ENCODE measurements around the gene HOXA7.

The HOXA7 gene

GRCh38 chr7:27123477-27124053, 32.9 kb downstream of the HOXA7 start:
- Histone ChIP-seq H3K27ac (ENCODE audit: low read depth, low read length) (no peak overlapping the region), H3K27me3 (ENCODE audit: control insufficient read depth, low read length) (peaks cover 30% of the 10 kb centered on the region)

GRCh38 chr7:27123007-27123476, 33.4 kb downstream of the HOXA7 start:
- TF ChIP-seq CTCF (IDR thresholded peaks at IDR 0.05; ENCODE audit: low read depth, low read length, poor library complexity, severe bottlenecking): no peak
- no peak for TF ChIP-seq EZH2phosphoT487 (IDR thresholded peaks at IDR 0.05; ENCODE audit: borderline replicate concordance, low read length)
- H3K27me3 ChIP-seq (ENCODE audit: control insufficient read depth, low read length): peaks cover 27% of the 10 kb centered on the region
- no peak overlapping the region for H3K4me2 ChIP-seq (ENCODE audit: low read length)

More at GRCh38 chr7:27123477-27124053, 32.9 kb downstream of the HOXA7 start:
- H3K4me2 ChIP-seq (ENCODE audit: low read length): no peak overlapping the region
- H3K4me1 ChIP-seq (ENCODE audit: control insufficient read depth, low read length): no peaks in the 10 kb centered on the region
- no peak for TF ChIP-seq CTCF (IDR thresholded peaks at IDR 0.05; ENCODE audit: low read depth, low read length, poor library complexity, severe bottlenecking)
- TF ChIP-seq EZH2phosphoT487 (IDR thresholded peaks at IDR 0.05; ENCODE audit: borderline replicate concordance, low read length): no peak
- H3K9me2 ChIP-seq (replicated peaks; ENCODE audit: control insufficient read depth, low read length): no peaks in the 10 kb centered on the region
- H3K36me3 ChIP-seq (ENCODE audit: control insufficient read depth, low read length): no peaks in the 10 kb centered on the region
- no peaks in the 10 kb centered on the region for H3K9me3 ChIP-seq (ENCODE audit: control insufficient read depth, insufficient read depth, low read length)
- H4K20me1 ChIP-seq (ENCODE audit: control insufficient read depth, insufficient read depth, low read depth, low read length): no peaks in the 10 kb centered on the region
- no peaks in the 10 kb centered on the region for H3K79me2 ChIP-seq (ENCODE audit: control insufficient read depth, low read length)
- H3K4me3 ChIP-seq (ENCODE audit: low read length): no peak overlapping the region
- H3F3A ChIP-seq (ENCODE audit: control insufficient read depth, insufficient read depth): no peaks in the 10 kb centered on the region

GRCh38 chr7:27122077-27122910, 34.2 kb downstream of the HOXA7 start:
- Histone ChIP-seq H3F3A (ENCODE audit: control insufficient read depth, insufficient read depth) (no peaks in the 10 kb centered on the region), H3K27ac (ENCODE audit: low read depth, low read length) (no peak overlapping the region), H3K9me3 (ENCODE audit: control insufficient read depth, insufficient read depth, low read length) (no peaks in the 10 kb centered on the region), H3K36me3 (ENCODE audit: control insufficient read depth, low read length) (no peaks in the 10 kb centered on the region), H3K4me3 (ENCODE audit: low read length) (no peak overlapping the region), H3K4me1 (ENCODE audit: control insufficient read depth, low read length) (no peaks in the 10 kb centered on the region), H3K4me2 (ENCODE audit: low read length) (no peak overlapping the region), H4K20me1 (ENCODE audit: control insufficient read depth, insufficient read depth, low read depth, low read length) (no peaks in the 10 kb centered on the region), H3K9me2 (replicated peaks; ENCODE audit: control insufficient read depth, low read length) (no peaks in the 10 kb centered on the region), H3K79me2 (ENCODE audit: control insufficient read depth, low read length) (no peaks in the 10 kb centered on the region), H3K27me3 (ENCODE audit: control insufficient read depth, low read length) (peaks cover 20% of the 10 kb centered on the region)
- no peak for TF ChIP-seq CTCF (IDR thresholded peaks at IDR 0.05; ENCODE audit: low read depth, low read length, poor library complexity, severe bottlenecking)
- no peak for TF ChIP-seq EZH2phosphoT487 (IDR thresholded peaks at IDR 0.05; ENCODE audit: borderline replicate concordance, low read length)

More at GRCh38 chr7:27123007-27123476, 33.4 kb downstream of the HOXA7 start:
- no peaks in the 10 kb centered on the region for H3K9me3 ChIP-seq (ENCODE audit: control insufficient read depth, insufficient read depth, low read length)
- H3K9me2 ChIP-seq (replicated peaks; ENCODE audit: control insufficient read depth, low read length): no peaks in the 10 kb centered on the region
- H3K4me3 ChIP-seq (ENCODE audit: low read length): no peak overlapping the region
- H3K36me3 ChIP-seq (ENCODE audit: control insufficient read depth, low read length): no peaks in the 10 kb centered on the region
- no peaks in the 10 kb centered on the region for H4K20me1 ChIP-seq (ENCODE audit: control insufficient read depth, insufficient read depth, low read depth, low read length)
- no peak overlapping the region for H3K27ac ChIP-seq (ENCODE audit: low read depth, low read length)
- no peaks in the 10 kb centered on the region for H3F3A ChIP-seq (ENCODE audit: control insufficient read depth, insufficient read depth)
- H3K79me2 ChIP-seq (ENCODE audit: control insufficient read depth, low read length): no peaks in the 10 kb centered on the region
- H3K4me1 ChIP-seq (ENCODE audit: control insufficient read depth, low read length): no peaks in the 10 kb centered on the region
